Measurements from ENCODE around the gene HK2.

Gene HK2

DNA sequence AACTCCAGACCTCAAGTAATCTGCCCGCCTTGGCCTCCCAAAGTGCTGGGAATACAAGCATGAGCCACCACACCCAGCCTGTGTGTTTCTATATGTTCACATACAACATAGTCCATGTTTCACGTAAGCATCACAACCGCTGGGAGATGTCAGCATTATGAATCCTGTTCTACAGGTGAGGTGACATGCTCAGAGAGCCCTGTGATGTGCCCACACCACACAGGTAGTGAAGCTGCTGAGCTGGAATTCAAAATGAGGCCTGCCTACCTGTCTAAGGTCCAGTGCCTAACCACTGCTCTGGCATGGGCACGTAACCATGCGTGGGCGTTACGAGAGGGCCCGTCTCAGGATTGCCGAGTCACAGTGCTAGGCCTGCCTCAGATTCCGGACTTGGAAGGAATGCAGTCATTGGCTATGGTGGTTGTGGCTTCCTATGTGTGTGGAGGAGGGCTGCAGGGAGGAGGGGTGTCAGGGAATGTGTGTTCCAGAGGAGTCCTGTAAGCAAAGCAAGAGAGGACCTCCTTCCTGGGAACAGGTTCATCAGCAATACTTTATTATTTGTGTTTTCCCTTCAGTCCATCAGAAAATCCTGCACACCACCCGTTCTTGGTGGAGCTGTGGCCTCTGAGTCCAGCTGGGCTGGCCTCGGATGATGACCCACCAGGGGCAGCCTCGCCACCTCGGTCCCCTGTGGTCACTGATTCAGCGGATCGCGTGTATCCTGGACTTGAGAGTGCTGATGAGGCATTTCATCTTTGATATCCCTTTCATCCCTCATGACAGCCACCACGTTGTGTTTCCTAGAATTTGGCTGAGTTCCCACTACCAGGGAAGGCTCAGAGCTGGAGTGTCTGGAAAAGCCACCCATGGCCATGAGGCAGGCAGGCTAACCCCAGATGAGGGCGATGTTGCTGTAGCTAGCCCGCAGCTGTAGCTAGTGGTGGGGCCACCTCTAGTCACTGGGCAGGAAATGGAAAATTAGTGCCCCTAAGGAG lies 31.1 kb downstream of the HK2 start:
- FAIRE-seq (no peak), DNase-seq (ENCODE audit: insufficient read length, low spot score) (no peak)

DNA sequence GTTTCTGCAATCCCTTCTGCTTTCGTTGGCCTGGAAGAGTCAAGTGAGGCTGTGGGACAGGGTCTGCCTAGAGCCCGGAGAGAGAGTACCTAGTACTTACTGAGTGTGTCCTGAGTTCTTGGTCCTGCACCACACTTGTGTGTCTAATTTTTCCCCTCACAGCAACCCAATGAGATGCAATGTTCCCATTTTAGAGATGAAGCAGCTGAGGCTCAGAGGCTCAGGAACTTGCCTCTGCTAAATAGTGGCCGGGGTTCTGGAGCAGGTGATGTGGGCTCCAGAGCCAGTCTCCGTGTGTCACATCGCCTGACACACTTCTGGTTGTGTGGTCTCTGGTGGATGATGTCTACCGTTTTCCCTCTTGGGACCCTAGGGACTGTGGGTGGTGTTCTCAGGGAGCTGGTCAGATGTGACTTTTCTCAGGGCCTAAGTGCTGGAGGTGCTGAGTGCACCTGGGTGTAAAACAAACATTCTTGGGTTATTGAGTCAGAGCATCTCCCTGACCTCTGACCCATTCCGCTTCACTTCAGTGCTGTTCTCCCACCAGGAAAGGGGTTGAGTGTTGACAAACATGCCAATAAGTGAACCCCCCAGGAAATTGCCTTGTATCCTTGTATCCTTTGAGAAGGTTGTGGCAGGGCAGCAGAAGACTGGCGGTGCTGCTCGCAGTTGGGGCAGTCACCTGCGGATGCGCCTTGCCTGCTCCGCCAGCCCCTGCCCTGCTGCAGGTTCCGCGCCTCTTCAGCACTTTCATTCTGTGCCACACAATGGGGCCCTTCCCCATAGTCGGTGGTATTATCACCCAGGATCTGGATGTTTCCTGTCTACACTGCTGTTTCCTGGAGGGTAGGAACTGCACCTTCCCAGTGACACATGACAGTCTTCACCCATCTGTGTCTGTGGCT lies 32.1 kb downstream of the HK2 start:
- DNase-seq (ENCODE audit: insufficient read length, low spot score) (no peak), FAIRE-seq (no peak)
- TF ChIP-seq CTCF (IDR thresholded peaks at IDR 0.05; ENCODE audit: insufficient read depth, missing control alignments) = no peak

More for the DNA sequence above, 31.1 kb downstream of the HK2 start:
- TF ChIP-seq CTCF (IDR thresholded peaks at IDR 0.05; ENCODE audit: insufficient read depth, missing control alignments) = no peak

DNA sequence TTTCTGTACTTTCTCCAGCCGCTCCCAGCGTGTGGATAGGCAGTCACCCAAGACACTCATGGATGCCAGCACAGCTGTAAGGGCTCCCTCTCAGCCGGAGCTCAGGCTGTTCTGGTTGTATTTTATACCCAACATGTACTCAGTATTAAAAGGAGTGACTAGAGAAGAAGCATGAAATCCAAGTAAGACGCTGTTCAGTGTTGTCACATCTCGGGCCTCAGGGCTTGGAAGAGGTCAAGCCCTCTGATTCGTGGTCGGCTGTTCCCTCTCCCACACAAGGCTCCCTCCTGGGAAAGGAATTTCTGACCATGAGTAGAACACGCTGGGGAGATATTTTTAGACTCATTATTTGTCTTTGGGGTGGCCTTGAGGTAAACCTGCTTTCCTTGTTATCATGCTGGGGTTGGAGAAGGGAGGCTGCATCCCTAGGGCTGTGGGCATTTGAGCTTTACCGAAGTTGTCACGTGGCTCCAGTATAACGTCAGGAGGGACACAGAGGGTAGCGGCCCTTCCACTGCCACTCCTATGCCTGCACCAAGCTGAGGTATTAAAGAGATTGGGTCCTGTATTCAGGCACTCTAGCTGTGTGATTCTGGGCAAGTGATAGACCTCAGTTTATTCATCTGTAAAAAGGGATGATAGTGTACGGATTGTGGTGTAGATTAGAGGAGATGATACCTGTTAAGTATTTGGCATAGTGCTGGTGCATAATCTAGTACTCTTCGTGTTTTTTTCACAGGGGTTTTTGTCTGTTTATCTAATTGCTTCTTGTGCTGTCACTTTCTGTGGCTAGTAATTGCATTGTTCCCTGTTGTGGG lies 34.1 kb downstream of the HK2 start:
- no peak for TF ChIP-seq CTCF (IDR thresholded peaks at IDR 0.05; ENCODE audit: insufficient read depth, missing control alignments)
- DNase-seq (ENCODE audit: insufficient read length, low spot score) (no peak), FAIRE-seq (no peak)

- no peak for FAIRE-seq
- TF ChIP-seq CTCF (IDR thresholded peaks at IDR 0.05; ENCODE audit: insufficient read depth, missing control alignments) = no peak
- DNase-seq (ENCODE audit: insufficient read length, low spot score) = no peak
These were observed 35.6 kb downstream of the HK2 start for GRCh38 chr2:74869517-74869916.

DNA sequence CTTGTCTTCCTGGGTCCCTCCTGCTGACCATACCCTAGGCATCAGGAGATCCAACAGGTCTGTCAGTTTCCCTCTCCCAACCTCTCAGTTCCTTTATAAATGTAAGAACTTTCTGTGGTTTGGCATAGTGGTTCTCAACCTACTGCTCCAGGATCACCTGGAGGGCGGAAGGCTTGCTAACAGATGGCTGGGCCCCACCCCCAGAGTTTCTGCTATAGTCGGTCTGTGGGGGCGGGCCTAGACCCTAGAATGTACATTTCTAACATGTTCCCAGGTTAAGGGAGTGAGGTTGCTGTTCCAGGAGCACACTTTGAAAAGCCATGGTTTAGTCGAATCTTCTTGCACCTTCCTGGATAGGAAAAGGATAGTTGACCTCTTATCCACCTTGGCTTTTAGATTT lies 37.0 kb downstream of the HK2 start:
- FAIRE-seq = no peak
- no peak for TF ChIP-seq CTCF (IDR thresholded peaks at IDR 0.05; ENCODE audit: insufficient read depth, missing control alignments)
- DNase-seq (ENCODE audit: insufficient read length, low spot score) = no peak

GRCh38 chr2:74871414-74871813 lies 37.5 kb downstream of the HK2 start:
- no peak for TF ChIP-seq CTCF (IDR thresholded peaks at IDR 0.05; ENCODE audit: insufficient read depth, missing control alignments)
- no peak for DNase-seq (ENCODE audit: insufficient read length, low spot score)
- FAIRE-seq = no peak
